KMS-11 (cell line): ENCODE results near the gene THAP2.

Source experiments
- H2AFZ ChIP-seq: fragments of 200-600 bp; sonication (generic); 2 replicates; pipeline ENCODE4 v1.6.1; 2016; ENCODE audit warnings: antibody characterized with exemption, mixed run types, low read depth
- H3K27ac ChIP-seq: fragments of 200-600 bp; sonication (generic); 2 replicates; pipeline ENCODE4 v1.6.1; 2016; ENCODE audit warnings: mild to moderate bottlenecking, mixed run types
- H3K27me3 ChIP-seq: fragments of 200-600 bp; sonication (generic); 2 replicates; pipeline ENCODE4 v1.6.1; 2017; ENCODE audit warnings: mild to moderate bottlenecking, low read depth, mixed run types, moderate library complexity; ENCODE audit not compliant: insufficient read depth
- H3K36me3 ChIP-seq: fragments of 200-600 bp; sonication (generic); 2 replicates; pipeline ENCODE4 v1.6.1; 2017; ENCODE audit warnings: mild to moderate bottlenecking, mixed run types; ENCODE audit not compliant: insufficient read depth
- H3K4me1 ChIP-seq: fragments of 200-600 bp; sonication (generic); 2 replicates; pipeline ENCODE4 v1.6.1; 2016; ENCODE audit warnings: mild to moderate bottlenecking, low read depth, mixed run types; ENCODE audit not compliant: poor library complexity, severe bottlenecking
- H3K4me2 ChIP-seq: fragments of 200-600 bp; sonication (generic); 2 replicates; pipeline ENCODE4 v1.7.0; 2016; ENCODE audit warnings: mild to moderate bottlenecking, mixed run types
- H3K4me3 ChIP-seq: fragments of 200-600 bp; sonication (generic); IDR thresholded peaks from 2 replicates; pipeline ENCODE4 v1.6.1; 2017; ENCODE audit warnings: low read depth, low read length, mixed read lengths; ENCODE audit not compliant: insufficient read depth
- H3K79me2 ChIP-seq: fragments of 200-600 bp; sonication (generic); 2 replicates; pipeline ENCODE4 v1.6.1; 2016; ENCODE audit warnings: low read depth, mixed run types; ENCODE audit not compliant: insufficient read depth
- H3K9ac ChIP-seq: fragments of 200-600 bp; sonication (generic); 2 replicates; pipeline ENCODE4 v1.6.1; 2016; ENCODE audit warnings: mild to moderate bottlenecking, mixed run types
- H4K20me1 ChIP-seq: fragments of 200-600 bp; sonication (generic); 2 replicates; pipeline ENCODE4 v1.6.1; 2016; ENCODE audit warnings: mild to moderate bottlenecking, mixed run types; ENCODE audit not compliant: insufficient read depth
- TF ChIP-seq, protein P1 (sequence below): fragments of 200-600 bp; sonication (generic); conservative IDR thresholded peaks from 2 replicates; pipeline ENCODE4 v1.6.1; 2017; ENCODE audit warnings: low read depth, mild to moderate bottlenecking, antibody characterized with exemption, low read length, moderate library complexity, mixed read lengths

THAP2 gene

GRCh38 chr12:71626768-71627167, 37.3 kb upstream of the THAP2 start:
- H3K27ac ChIP-seq: no peak overlapping the region
- peaks cover 22% of the 10 kb centered on the region for H3K4me1 ChIP-seq
- no peak overlapping the region for H3K9ac ChIP-seq

DNA sequence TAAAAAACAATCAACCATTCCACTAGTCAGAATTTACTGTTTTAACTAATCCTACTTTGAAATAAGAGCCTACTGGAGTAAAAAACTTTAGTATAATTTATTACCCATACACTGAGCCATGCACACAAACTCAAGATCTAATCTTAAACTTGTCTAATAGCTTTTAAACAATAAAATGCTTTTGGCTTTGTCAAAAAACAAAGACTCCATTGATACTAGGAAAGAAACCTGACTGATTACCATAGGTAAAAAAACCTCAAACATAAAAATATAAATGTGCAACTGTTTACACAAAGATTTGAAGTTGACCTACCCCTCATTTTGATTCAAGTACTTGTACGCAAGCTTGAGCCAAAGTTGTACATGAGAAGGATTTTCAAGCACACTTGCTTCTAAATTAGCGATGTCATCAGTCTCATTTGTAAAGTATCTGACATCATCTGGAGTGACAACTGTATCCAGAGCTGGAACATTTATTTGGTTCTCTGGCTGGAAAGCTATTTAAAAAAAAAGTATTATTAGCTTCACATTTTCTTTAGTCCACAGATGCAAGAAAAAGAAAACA, 36.6 kb upstream of the THAP2 start:
- H3K9ac ChIP-seq: no peak overlapping the region
- no peak overlapping the region for H3K4me2 ChIP-seq
- no peak overlapping the region for H3K4me3 ChIP-seq
- no peaks in the 10 kb centered on the region for H4K20me1 ChIP-seq
- no peaks in the 10 kb centered on the region for H3K27me3 ChIP-seq
- peaks cover 22% of the 10 kb centered on the region for H3K4me1 ChIP-seq
- TF ChIP-seq, protein P1, sequence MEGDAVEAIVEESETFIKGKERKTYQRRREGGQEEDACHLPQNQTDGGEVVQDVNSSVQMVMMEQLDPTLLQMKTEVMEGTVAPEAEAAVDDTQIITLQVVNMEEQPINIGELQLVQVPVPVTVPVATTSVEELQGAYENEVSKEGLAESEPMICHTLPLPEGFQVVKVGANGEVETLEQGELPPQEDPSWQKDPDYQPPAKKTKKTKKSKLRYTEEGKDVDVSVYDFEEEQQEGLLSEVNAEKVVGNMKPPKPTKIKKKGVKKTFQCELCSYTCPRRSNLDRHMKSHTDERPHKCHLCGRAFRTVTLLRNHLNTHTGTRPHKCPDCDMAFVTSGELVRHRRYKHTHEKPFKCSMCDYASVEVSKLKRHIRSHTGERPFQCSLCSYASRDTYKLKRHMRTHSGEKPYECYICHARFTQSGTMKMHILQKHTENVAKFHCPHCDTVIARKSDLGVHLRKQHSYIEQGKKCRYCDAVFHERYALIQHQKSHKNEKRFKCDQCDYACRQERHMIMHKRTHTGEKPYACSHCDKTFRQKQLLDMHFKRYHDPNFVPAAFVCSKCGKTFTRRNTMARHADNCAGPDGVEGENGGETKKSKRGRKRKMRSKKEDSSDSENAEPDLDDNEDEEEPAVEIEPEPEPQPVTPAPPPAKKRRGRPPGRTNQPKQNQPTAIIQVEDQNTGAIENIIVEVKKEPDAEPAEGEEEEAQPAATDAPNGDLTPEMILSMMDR: no peak
- no peaks in the 10 kb centered on the region for H3K79me2 ChIP-seq
- H2AFZ ChIP-seq: no peak overlapping the region
- H3K36me3 ChIP-seq: peaks cover 27% of the 10 kb centered on the region; the same call in 1 of the 2 replicates
- H3K27ac ChIP-seq: no peak overlapping the region

More at GRCh38 chr12:71626768-71627167, 37.3 kb upstream of the THAP2 start:
- H2AFZ ChIP-seq: no peak overlapping the region
- no peak overlapping the region for H3K4me3 ChIP-seq
- no peaks in the 10 kb centered on the region for H4K20me1 ChIP-seq
- no peaks in the 10 kb centered on the region for H3K27me3 ChIP-seq
- H3K79me2 ChIP-seq: no peaks in the 10 kb centered on the region
- TF ChIP-seq, protein P1: no peak
- peak overlapping the region; percentile 17; the same call in 1 of the 2 replicates for H3K4me2 ChIP-seq
- peaks cover 23% of the 10 kb centered on the region; the same call in 1 of the 2 replicates for H3K36me3 ChIP-seq

DNA sequence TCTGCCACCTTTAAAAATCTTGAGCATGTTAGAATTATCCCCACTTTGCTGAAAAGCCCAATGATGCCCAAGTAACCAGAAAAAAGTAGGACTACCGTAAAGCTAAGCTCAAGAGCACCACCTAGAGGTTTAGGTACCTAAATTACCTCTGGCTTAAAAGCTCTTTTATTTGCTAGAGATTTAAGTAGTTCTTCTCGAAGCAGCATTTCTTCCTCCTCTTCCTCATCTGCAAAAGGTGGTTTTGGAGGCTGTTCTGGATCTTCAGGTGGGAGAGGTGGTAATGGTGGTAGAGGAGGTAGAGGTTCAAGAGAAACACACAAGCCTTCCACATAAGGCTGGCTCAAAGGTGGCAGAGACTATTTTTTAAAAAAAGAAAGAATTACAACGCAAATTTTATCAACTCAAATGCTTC, 27.4 kb upstream of the THAP2 start:
- Histone ChIP-seq H4K20me1 (no peaks in the 10 kb centered on the region), H3K4me1 (peaks cover 8% of the 10 kb centered on the region), H3K9ac (no peak overlapping the region), H3K79me2 (no peaks in the 10 kb centered on the region), H3K27me3 (no peaks in the 10 kb centered on the region), H3K36me3 (peaks cover 41% of the 10 kb centered on the region; the same call in 1 of the 2 replicates), H3K4me3 (no peak overlapping the region), H3K4me2 (no peak overlapping the region), H3K27ac (no peak overlapping the region), H2AFZ (no peak overlapping the region)
- TF ChIP-seq, protein P1: peak; percentile 97

DNA sequence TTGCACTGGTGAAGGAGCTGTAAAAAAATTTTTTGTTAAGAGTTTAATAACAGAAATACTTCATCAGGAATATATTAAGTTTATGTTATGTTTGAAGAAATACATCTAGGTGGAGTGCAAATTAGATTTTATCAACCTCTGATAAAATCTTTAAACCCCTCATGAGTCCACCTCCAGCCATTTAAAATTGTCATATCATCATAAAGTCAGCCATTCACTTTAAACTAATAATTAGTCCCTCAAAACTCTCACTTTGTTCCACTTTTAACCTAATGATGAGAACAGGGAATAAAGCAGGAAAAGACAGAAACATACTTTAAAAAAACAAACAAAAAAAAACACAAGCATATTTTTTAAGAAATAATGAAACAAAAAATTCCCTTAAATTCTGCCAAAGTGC, 25.6 kb upstream of the THAP2 start:
- Histone ChIP-seq H3K27ac (no peak overlapping the region; the same call in 1 of the 2 replicates), H4K20me1 (no peaks in the 10 kb centered on the region), H3K9ac (no peak overlapping the region), H3K4me3 (no peak overlapping the region), H2AFZ (no peak overlapping the region), H3K27me3 (no peaks in the 10 kb centered on the region), H3K4me1 (peaks cover 18% of the 10 kb centered on the region), H3K4me2 (no peak overlapping the region), H3K36me3 (peaks cover 34% of the 10 kb centered on the region; the same call in 1 of the 2 replicates), H3K79me2 (no peaks in the 10 kb centered on the region)
- TF ChIP-seq, protein P1: no peak
